Esophagus squamous epithelium (tissue), 5 donors: ENCODE measurements around the gene RAMP3. TPM values are rescaled to one million over a fixed set of nuclear protein-coding genes. Genes with fewer than 3 reads are reported as not detected.

Experiments
- DNase-seq: peaks from one replicate; lab custom pipeline; 2025; lab: John Stamatoyannopoulos, UW
- H3K27ac ChIP-seq, 4 donors: fragments of 200-600 bp; sonication (generic); one replicate each; pipeline ENCODE4 v1.5.1; 2016 to 2019; ENCODE audit warnings: mild to moderate bottlenecking in 1 of 4
- H3K27me3 ChIP-seq, 4 donors: fragments of 200-600 bp; sonication (generic); 1 replicate in 3 of 4; 2 replicates in 1 of 4; pipeline versions ENCODE4 v1.5.1 to v1.6.0; 2017 to 2021; ENCODE audit warnings: antibody characterized with exemption in 1 of 4
- H3K36me3 ChIP-seq, 3 donors: fragments of 200-600 bp; sonication (generic); one replicate each; pipeline ENCODE4 v1.5.1; 2016 to 2019
- H3K4me1 ChIP-seq, 3 donors: fragments of 200-600 bp; sonication (generic); one replicate each; pipeline ENCODE4 v1.5.1; 2017 to 2019
- H3K4me3 ChIP-seq, 4 donors: fragments of 200-600 bp; sonication (generic); 1 replicate in 3 of 4; 2 replicates in 1 of 4; pipeline ENCODE4 v1.5.1; 2016 to 2019; ENCODE audit warnings: mild to moderate bottlenecking in 2 of 4, moderate library complexity in 1 of 4
- H3K9me3 ChIP-seq, 3 donors: fragments of 200-600 bp; sonication (generic); one replicate each; pipeline ENCODE4 v1.5.1; 2016 to 2019
- CTCF ChIP-seq, 6 experiments: fragments of 450-650 bp in 4 of 6; fragments of 200-600 bp in 2 of 6; sonication (generic) in 2 of 6; IDR thresholded peaks; one replicate each; pipeline ENCODE4 v1.5.1; 2016 to 2019; ENCODE audit warnings: antibody characterized with exemption in 6 of 6, mild to moderate bottlenecking in 4 of 6, moderate library complexity in 4 of 6
- POLR2A ChIP-seq, 4 donors: fragments of 450-650 bp; IDR thresholded peaks; one replicate each; pipeline ENCODE4 v1.6.1; 2017; ENCODE audit warnings: antibody characterized with exemption in 4 of 4, mild to moderate bottlenecking in 4 of 4, moderate library complexity in 3 of 4
- WGBS, 2 donors: methylation state at CpG; one replicate each; pipeline ENCODE4 v1.1.5; 2018; 5-methylcytosine and 5-hydroxymethylcytosine counted together
- intact Hi-C: fragments of 100-400 bp; cut with DNase I; formaldehyde crosslinking; loops from one replicate; pipeline ENCODE4 v1.15.0; 2022
- total RNA-seq, 4 donors: library from RNA; depleted of rRNA; stranded (reverse); fragments of >200 nt; gene quantifications; one replicate each; pipeline ENCODE4 v1.1.0, GENCODE V29; 2016
- donor health status: DM: yes; HTN: yes; CAD: no.

Gene RAMP3
- total RNA-seq, 4 donors from 2014 or later, result 7.1 to 35.9 (median 13.2) TPM

- H3K36me3 ChIP-seq, result no peaks in the 10 kb centered on the region
- H3K27ac ChIP-seq, result no peak overlapping the region
- H3K27me3 ChIP-seq, result no peaks in the 10 kb centered on the region
- no peaks in the 10 kb centered on the region for H3K4me1 ChIP-seq
- 83 to 87% methylated on average over 6 to 8 of the region's 8 CpGs for WGBS, 2 donors
- no peaks in the 10 kb centered on the region for H3K9me3 ChIP-seq
- intact Hi-C loops, result no loop called here
- TF ChIP-seq CTCF (IDR thresholded peaks at IDR 0.05), result no peak
- no peak for TF ChIP-seq POLR2A (IDR thresholded peaks at IDR 0.05)
- no peak for DNase-seq
- no peak overlapping the region for H3K4me3 ChIP-seq
These were observed 30.4 kb downstream of the RAMP3 start for GRCh38 chr7:45187946-45188411.

DNA sequence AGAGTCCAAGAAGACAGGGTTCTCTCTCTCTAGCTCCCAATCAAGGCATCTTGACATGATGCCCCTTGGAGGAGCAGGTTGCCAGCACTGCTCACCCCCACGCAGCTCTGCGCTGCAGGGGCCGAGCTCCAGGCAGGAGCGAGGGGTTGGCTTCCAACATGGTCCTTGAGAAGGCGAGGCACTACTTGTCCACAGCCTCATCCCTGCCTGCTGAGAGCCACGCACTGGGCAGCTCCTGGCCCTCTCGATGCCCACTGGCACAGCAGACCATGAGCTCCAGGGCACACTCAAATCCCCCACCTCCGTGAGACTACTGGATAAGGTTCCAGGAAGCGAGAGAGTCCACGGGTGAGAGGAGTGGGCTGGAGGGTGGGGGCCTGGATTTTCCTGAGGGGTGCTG, 31.1 kb downstream of the RAMP3 start:
- H3K36me3 ChIP-seq, result no peaks in the 10 kb centered on the region
- H3K9me3 ChIP-seq, result no peaks in the 10 kb centered on the region
- DNase-seq, result no peak
- H3K27me3 ChIP-seq, result no peaks in the 10 kb centered on the region
- no peak overlapping the region for H3K27ac ChIP-seq
- intact Hi-C loops, result no loop called here
- TF ChIP-seq CTCF (IDR thresholded peaks at IDR 0.05), result no peak
- no peak for TF ChIP-seq POLR2A (IDR thresholded peaks at IDR 0.05)
- no peaks in the 10 kb centered on the region for H3K4me1 ChIP-seq
- whole genome bisulfite sequencing, 2 donors, result 82 to 96% methylated on average over 6 to 7 of the region's 10 CpGs
- H3K4me3 ChIP-seq, result no peak overlapping the region

- 50 to 78% methylated on average over 2 to 13 of the region's 20 CpGs for WGBS, 2 donors
- Histone ChIP-seq H3K9me3 (no peaks in the 10 kb centered on the region), H3K27ac (no peak overlapping the region), H3K27me3 (no peaks in the 10 kb centered on the region), H3K4me3 (no peak overlapping the region), H3K4me1 (no peaks in the 10 kb centered on the region), H3K36me3 (no peaks in the 10 kb centered on the region)
- intact Hi-C loops, result no loop called here
- DNase-seq, result no peak
- TF ChIP-seq CTCF (IDR thresholded peaks at IDR 0.05) (no peak), POLR2A (IDR thresholded peaks at IDR 0.05) (no peak)
These were observed 31.8 kb downstream of the RAMP3 start for GRCh38 chr7:45189151-45189970.

- intact Hi-C loops, result no loop called here
- 79 to 94% methylated on average over 14 of the region's 15 CpGs for WGBS, 2 donors
- Histone ChIP-seq H3K4me3 (no peak overlapping the region), H3K36me3 (no peaks in the 10 kb centered on the region), H3K9me3 (no peaks in the 10 kb centered on the region), H3K27me3 (no peaks in the 10 kb centered on the region), H3K4me1 (no peaks in the 10 kb centered on the region), H3K27ac (no peak overlapping the region)
- no peak for DNase-seq
- TF ChIP-seq CTCF (IDR thresholded peaks at IDR 0.05) (no peak), POLR2A (IDR thresholded peaks at IDR 0.05) (no peak)
These were observed 33.0 kb downstream of the RAMP3 start for GRCh38 chr7:45190406-45191165.

DNA sequence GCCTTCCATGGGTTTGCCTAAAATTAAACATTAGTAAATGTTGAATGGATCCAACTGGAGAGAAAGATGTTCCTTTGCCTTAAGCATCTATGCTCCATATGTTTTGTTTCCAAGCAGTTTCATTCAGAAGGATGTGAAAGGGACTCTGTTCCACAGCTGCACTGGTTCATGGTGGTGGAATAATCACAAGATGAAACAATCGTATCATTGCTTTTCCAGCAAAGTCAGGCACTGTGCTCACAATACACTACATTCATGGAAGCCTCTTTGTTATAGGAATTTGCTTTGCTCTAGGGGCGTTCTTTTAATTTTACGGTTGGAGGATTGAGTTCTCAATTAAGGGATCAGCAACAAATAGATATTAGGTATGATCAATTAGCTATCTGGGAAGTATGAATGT, 33.8 kb downstream of the RAMP3 start:
- Histone ChIP-seq H3K27me3 (no peaks in the 10 kb centered on the region), H3K36me3 (no peaks in the 10 kb centered on the region), H3K9me3 (no peaks in the 10 kb centered on the region), H3K27ac (peak overlapping the region in 1 of 4 donors; percentile 9), H3K4me1 (no peaks in the 10 kb centered on the region), H3K4me3 (peak overlapping the region in 1 of 4 donors; percentile 6)
- no peak for TF ChIP-seq POLR2A (IDR thresholded peaks at IDR 0.05)
- no peak for TF ChIP-seq CTCF (IDR thresholded peaks at IDR 0.05)
- no peak for DNase-seq
- intact Hi-C loops, result no loop called here
- 71 to 90% methylated on average over 3 of the region's 3 CpGs for WGBS, 2 donors
